ENCODE results near the gene NDUFB4.
"Not testable (repeated sequence)": the region's sequence is repeated elsewhere in the genome, so short reads cannot be mapped to it uniquely, and the experiment has no call there.

NDUFB4 gene

GRCh38 chr3:120572027-120572426 is 24.1 kb upstream of the NDUFB4 start:
- DNase-seq = no peak

- no peak for DNase-seq
Measured at GRCh38 chr3:120587332-120587975, 8.7 kb upstream of the NDUFB4 start.

GRCh38 chr3:120595788-120596115 is 384 bp upstream of the NDUFB4 start:
- no peak for DNase-seq

GRCh38 chr3:120596853-120597223 is 702 bp downstream of the NDUFB4 start:
- DNase-seq = no peak

- DNase-seq = no peak
Measured at GRCh38 chr3:120597445-120598049, 1.4 kb downstream of the NDUFB4 start.

GRCh38 chr3:120599211-120599610 is 3.1 kb downstream of the NDUFB4 start:
- no peak for DNase-seq

- no peak for DNase-seq
Measured at GRCh38 chr3:120601554-120601953, 5.4 kb downstream of the NDUFB4 start.

- no peak for DNase-seq
Measured at GRCh38 chr3:120602682-120603081, 6.5 kb downstream of the NDUFB4 start.

- DNase-seq = no peak
Measured at GRCh38 chr3:120604382-120604781, 8.2 kb downstream of the NDUFB4 start.

- no peak for DNase-seq
Measured at GRCh38 chr3:120604784-120605183, 8.6 kb downstream of the NDUFB4 start.

- no peak for DNase-seq
Measured at GRCh38 chr3:120608506-120608905, 12.4 kb downstream of the NDUFB4 start.

- no peak for DNase-seq
Measured at GRCh38 chr3:120614765-120615164, 18.6 kb downstream of the NDUFB4 start.

GRCh38 chr3:120615847-120616609 is 19.9 kb downstream of the NDUFB4 start:
- no peak for DNase-seq

GRCh38 chr3:120616745-120617144 is 20.6 kb downstream of the NDUFB4 start:
- DNase-seq = not testable (repeated sequence)

GRCh38 chr3:120622457-120622856 is 26.3 kb downstream of the NDUFB4 start:
- no peak for DNase-seq

- DNase-seq = no peak
Measured at GRCh38 chr3:120622870-120623726, 27.0 kb downstream of the NDUFB4 start.

- DNase-seq = no peak
Measured at GRCh38 chr3:120623727-120624093, 27.6 kb downstream of the NDUFB4 start.

GRCh38 chr3:120625159-120625586 is 29.0 kb downstream of the NDUFB4 start:
- DNase-seq = no peak

GRCh38 chr3:120634539-120634938 is 38.4 kb downstream of the NDUFB4 start:
- DNase-seq = no peak

- no peak for DNase-seq
Measured at GRCh38 chr3:120636795-120637401, 40.8 kb downstream of the NDUFB4 start.

- no peak for DNase-seq
Measured at GRCh38 chr3:120637851-120638559, 41.9 kb downstream of the NDUFB4 start.

GRCh38 chr3:120638820-120639219 is 42.7 kb downstream of the NDUFB4 start:
- DNase-seq = not testable (repeated sequence)

Measured in effector CD8-positive, alpha-beta T cell (primary cell).